Measurements from ENCODE around the gene ELOVL5. TPM values are rescaled to one million over a fixed set of nuclear protein-coding genes. Genes with fewer than 3 reads are reported as not detected.

The ELOVL5 gene
- polyA plus RNA-seq, 1 donor from 2014 or later, result 31.2 TPM

- no peaks in the 10 kb centered on the region for H3K9me2 ChIP-seq (ENCODE audit: insufficient read depth, low read length)
- H4K20me1 ChIP-seq (ENCODE audit: insufficient read depth), result no peaks in the 10 kb centered on the region
- no peaks in the 10 kb centered on the region for H3F3A ChIP-seq (ENCODE audit: insufficient read depth, low read length, poor library complexity, severe bottlenecking)
- no peaks in the 10 kb centered on the region for H3K36me3 ChIP-seq (ENCODE audit: insufficient read depth, low read length)
- no peak overlapping the region for H3K4me2 ChIP-seq (ENCODE audit: low read length)
- TF ChIP-seq POLR2AphosphoS5 (IDR thresholded peaks at IDR 0.05) (no peak), SMC3 (conservative IDR thresholded peaks at IDR 0.05; ENCODE audit: poor library complexity) (no peak), RAD21 (conservative IDR thresholded peaks at IDR 0.05) (no peak), TAF1 (IDR thresholded peaks at IDR 0.05; ENCODE audit: low read depth) (no peak), EP300 (conservative IDR thresholded peaks at IDR 0.05; ENCODE audit: poor library complexity, severe bottlenecking) (no peak), CTCF (IDR thresholded peaks at IDR 0.05; ENCODE audit: poor library complexity, severe bottlenecking) (no peak), MXI1 (conservative IDR thresholded peaks at IDR 0.05; ENCODE audit: poor library complexity, severe bottlenecking) (no peak), EZH2 (IDR thresholded peaks at IDR 0.05; ENCODE audit: borderline replicate concordance, insufficient read depth, low read length, poor library complexity, severe bottlenecking) (no peak)
- TF ChIP-seq, protein P1, sequence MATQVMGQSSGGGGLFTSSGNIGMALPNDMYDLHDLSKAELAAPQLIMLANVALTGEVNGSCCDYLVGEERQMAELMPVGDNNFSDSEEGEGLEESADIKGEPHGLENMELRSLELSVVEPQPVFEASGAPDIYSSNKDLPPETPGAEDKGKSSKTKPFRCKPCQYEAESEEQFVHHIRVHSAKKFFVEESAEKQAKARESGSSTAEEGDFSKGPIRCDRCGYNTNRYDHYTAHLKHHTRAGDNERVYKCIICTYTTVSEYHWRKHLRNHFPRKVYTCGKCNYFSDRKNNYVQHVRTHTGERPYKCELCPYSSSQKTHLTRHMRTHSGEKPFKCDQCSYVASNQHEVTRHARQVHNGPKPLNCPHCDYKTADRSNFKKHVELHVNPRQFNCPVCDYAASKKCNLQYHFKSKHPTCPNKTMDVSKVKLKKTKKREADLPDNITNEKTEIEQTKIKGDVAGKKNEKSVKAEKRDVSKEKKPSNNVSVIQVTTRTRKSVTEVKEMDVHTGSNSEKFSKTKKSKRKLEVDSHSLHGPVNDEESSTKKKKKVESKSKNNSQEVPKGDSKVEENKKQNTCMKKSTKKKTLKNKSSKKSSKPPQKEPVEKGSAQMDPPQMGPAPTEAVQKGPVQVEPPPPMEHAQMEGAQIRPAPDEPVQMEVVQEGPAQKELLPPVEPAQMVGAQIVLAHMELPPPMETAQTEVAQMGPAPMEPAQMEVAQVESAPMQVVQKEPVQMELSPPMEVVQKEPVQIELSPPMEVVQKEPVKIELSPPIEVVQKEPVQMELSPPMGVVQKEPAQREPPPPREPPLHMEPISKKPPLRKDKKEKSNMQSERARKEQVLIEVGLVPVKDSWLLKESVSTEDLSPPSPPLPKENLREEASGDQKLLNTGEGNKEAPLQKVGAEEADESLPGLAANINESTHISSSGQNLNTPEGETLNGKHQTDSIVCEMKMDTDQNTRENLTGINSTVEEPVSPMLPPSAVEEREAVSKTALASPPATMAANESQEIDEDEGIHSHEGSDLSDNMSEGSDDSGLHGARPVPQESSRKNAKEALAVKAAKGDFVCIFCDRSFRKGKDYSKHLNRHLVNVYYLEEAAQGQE (IDR thresholded peaks at IDR 0.05; ENCODE audit: borderline replicate concordance), result no peak
- no peaks in the 10 kb centered on the region for H3K9me3 ChIP-seq (ENCODE audit: low read length)
- H3K79me2 ChIP-seq (replicated peaks; ENCODE audit: insufficient read depth, low read length), result no peaks in the 10 kb centered on the region
- H3K4me3 ChIP-seq (ENCODE audit: low read length), result no peak overlapping the region
- no peak overlapping the region for H3K9ac ChIP-seq (ENCODE audit: low read length)
- H2AFZ ChIP-seq (ENCODE audit: low read depth, low read length), result no peak overlapping the region
- H3K27ac ChIP-seq (ENCODE audit: low read length), result no peak overlapping the region
- no peaks in the 10 kb centered on the region for H3K27me3 ChIP-seq (ENCODE audit: insufficient read depth, low read depth, low read length)
These were observed 108.6 kb downstream of the ELOVL5 start for GRCh38 chr6:53240139-53240538.

- Histone ChIP-seq H3F3A (ENCODE audit: insufficient read depth, low read length, poor library complexity, severe bottlenecking) (no peaks in the 10 kb centered on the region), H3K79me2 (replicated peaks; ENCODE audit: insufficient read depth, low read length) (no peaks in the 10 kb centered on the region), H3K9me3 (ENCODE audit: low read length) (no peaks in the 10 kb centered on the region), H3K4me2 (ENCODE audit: low read length) (no peak overlapping the region), H3K27me3 (ENCODE audit: insufficient read depth, low read depth, low read length) (no peaks in the 10 kb centered on the region), H3K9me2 (ENCODE audit: insufficient read depth, low read length) (no peaks in the 10 kb centered on the region), H3K27ac (ENCODE audit: low read length) (no peak overlapping the region), H2AFZ (ENCODE audit: low read depth, low read length) (no peak overlapping the region), H3K9ac (ENCODE audit: low read length) (no peak overlapping the region), H3K36me3 (ENCODE audit: insufficient read depth, low read length) (no peaks in the 10 kb centered on the region), H4K20me1 (ENCODE audit: insufficient read depth) (no peaks in the 10 kb centered on the region), H3K4me3 (ENCODE audit: low read length) (no peak overlapping the region)
- TF ChIP-seq SMC3 (conservative IDR thresholded peaks at IDR 0.05; ENCODE audit: poor library complexity) (no peak), MXI1 (conservative IDR thresholded peaks at IDR 0.05; ENCODE audit: poor library complexity, severe bottlenecking) (no peak), CTCF (IDR thresholded peaks at IDR 0.05; ENCODE audit: poor library complexity, severe bottlenecking) (no peak), RAD21 (conservative IDR thresholded peaks at IDR 0.05) (no peak), EP300 (conservative IDR thresholded peaks at IDR 0.05; ENCODE audit: poor library complexity, severe bottlenecking) (no peak), EZH2 (IDR thresholded peaks at IDR 0.05; ENCODE audit: borderline replicate concordance, insufficient read depth, low read length, poor library complexity, severe bottlenecking) (no peak), POLR2AphosphoS5 (IDR thresholded peaks at IDR 0.05) (no peak), TAF1 (IDR thresholded peaks at IDR 0.05; ENCODE audit: low read depth) (no peak)
- TF ChIP-seq, protein P1 (IDR thresholded peaks at IDR 0.05; ENCODE audit: borderline replicate concordance), result no peak
These were observed 109.2 kb downstream of the ELOVL5 start for GRCh38 chr6:53239526-53239925.

Measured in neural cell (in vitro differentiated cells).